GM23338 (cell line): ENCODE results near the gene EXOC6. TPM values are rescaled to one million over a fixed set of nuclear protein-coding genes. Genes with fewer than 3 reads are reported as not detected.
A peak's percentile ranks its signal among the peaks of the same experiment; 100 is the strongest.

Experiments
- ATAC-seq: fragments of 200-7000 bp; cut with Tn5 transposase; 3 replicates; pipeline ENCODE4 v1.9.1; 2020
- DNase-seq: peaks from one replicate; pipeline ENCODE4 v3.0.0-alpha.2; 2015; ENCODE audit warnings: low spot score
- H2AFZ ChIP-seq: fragments of 200-600 bp; sonication (generic); 2 replicates; pipeline ENCODE4 v1.8.0; 2016; ENCODE audit warnings: antibody characterized with exemption, mild to moderate bottlenecking, moderate library complexity
- H3F3A ChIP-seq: fragments of 200-600 bp; sonication (generic); replicated peaks from 2 replicates; pipeline ENCODE4 v1.8.0; 2017; ENCODE audit warnings: antibody characterized with exemption, mixed run types, low read depth
- H3K27ac ChIP-seq: fragments of 200-600 bp; sonication (generic); 2 replicates; pipeline ENCODE4 v1.6.1; 2016; ENCODE audit warnings: low read depth
- H3K27me3 ChIP-seq: fragments of 200-600 bp; sonication (generic); 2 replicates; pipeline ENCODE4 v1.8.0; 2016; ENCODE audit warnings: mild to moderate bottlenecking, mixed run types, moderate library complexity; ENCODE audit not compliant: insufficient read depth
- H3K36me3 ChIP-seq: fragments of 200-600 bp; sonication (generic); 2 replicates; pipeline ENCODE4 v1.8.0; 2016; ENCODE audit warnings: mild to moderate bottlenecking; ENCODE audit not compliant: insufficient read depth
- H3K4me1 ChIP-seq: fragments of 200-600 bp; sonication (generic); 2 replicates; pipeline ENCODE4 v1.8.0; 2016; ENCODE audit warnings: mild to moderate bottlenecking, moderate library complexity; ENCODE audit not compliant: insufficient read depth
- H3K4me2 ChIP-seq: fragments of 200-600 bp; sonication (generic); 2 replicates; pipeline ENCODE4 v1.7.1; 2017; ENCODE audit warnings: mixed run types
- H3K4me3 ChIP-seq: fragments of 200-600 bp; sonication (generic); 2 replicates; pipeline ENCODE4 v1.6.1; 2016; ENCODE audit warnings: mixed run types
- H3K79me2 ChIP-seq: fragments of 200-600 bp; sonication (generic); replicated peaks from 2 replicates; pipeline ENCODE4 v1.8.0; 2017; ENCODE audit warnings: mild to moderate bottlenecking; ENCODE audit not compliant: insufficient read depth
- H3K9me2 ChIP-seq: fragments of 200-600 bp; sonication (generic); 2 replicates; pipeline ENCODE4 v1.8.0; 2017; ENCODE audit not compliant: insufficient read depth
- H4K20me1 ChIP-seq: fragments of 200-600 bp; sonication (generic); replicated peaks from 2 replicates; pipeline ENCODE4 v1.8.0; 2017; ENCODE audit warnings: mild to moderate bottlenecking; ENCODE audit not compliant: insufficient read depth
- H3K27ac Mint-ChIP-seq: 2 replicates; pipeline ENCODE4 v1.8.0; 2020; ENCODE audit warnings: inconsistent platforms, mild to moderate bottlenecking, moderate library complexity, mixed read lengths
- H3K27me3 Mint-ChIP-seq: 3 replicates; pipeline ENCODE4 v1.8.0; 2022; ENCODE audit warnings: low read depth, mild to moderate bottlenecking, moderate library complexity, mixed read lengths, inconsistent platforms; ENCODE audit not compliant: insufficient read depth, poor library complexity
- H3K36me3 Mint-ChIP-seq: 3 replicates; pipeline ENCODE4 v1.8.0; 2021; ENCODE audit warnings: low read depth, mild to moderate bottlenecking, inconsistent platforms, moderate library complexity, mixed read lengths
- H3K4me1 Mint-ChIP-seq: 3 replicates; pipeline ENCODE4 v1.8.0; 2020; ENCODE audit warnings: mild to moderate bottlenecking, inconsistent platforms, mixed read lengths
- H3K4me3 Mint-ChIP-seq: 3 replicates; pipeline ENCODE4 v1.8.0; 2021; ENCODE audit warnings: moderate library complexity, mild to moderate bottlenecking, inconsistent platforms, mixed read lengths
- H3K9me3 Mint-ChIP-seq: 3 replicates; pipeline ENCODE4 v1.8.0; 2020; ENCODE audit warnings: moderate library complexity, mild to moderate bottlenecking, inconsistent platforms, mixed read lengths
- CREB1 ChIP-seq: fragments of 250-450 bp; sonication (Bioruptor Pico); IDR thresholded peaks from 2 replicates; pipeline ENCODE4 v1.5.0; 2020; ENCODE audit warnings: low read depth, mild to moderate bottlenecking, moderate library complexity
- EZH2 ChIP-seq: fragments of 200-600 bp; sonication (generic); IDR thresholded peaks from one replicate; pipeline ENCODE4 v1.8.0; 2017; ENCODE audit warnings: antibody characterized with exemption, mild to moderate bottlenecking, low read depth; ENCODE audit not compliant: unreplicated experiment
- EZH2phosphoT487 ChIP-seq: fragments of 200-600 bp; sonication (generic); IDR thresholded peaks from one replicate; pipeline ENCODE4 v1.8.1; 2018; ENCODE audit warnings: antibody characterized with exemption; ENCODE audit not compliant: unreplicated experiment
- JUNB ChIP-seq: IDR thresholded peaks from one replicate; pipeline ENCODE4 v1.6.1; 2016; ENCODE audit warnings: antibody characterized with exemption; ENCODE audit not compliant: unreplicated experiment
- NANOG ChIP-seq: IDR thresholded peaks from 2 replicates; pipeline ENCODE4 v1.6.1; 2016; ENCODE audit warnings: antibody characterized with exemption, borderline replicate concordance
- POLR2AphosphoS5 ChIP-seq: IDR thresholded peaks from 2 replicates; pipeline ENCODE4 v1.6.1; 2016; ENCODE audit warnings: antibody characterized with exemption, low read depth
- STAT1 ChIP-seq: IDR thresholded peaks from one replicate; pipeline ENCODE4 v1.6.1; 2016; ENCODE audit warnings: antibody characterized with exemption; ENCODE audit not compliant: unreplicated experiment
- ZNF114 ChIP-seq: fragments of 250-450 bp; sonication (Bioruptor Pico); IDR thresholded peaks from 2 replicates; pipeline ENCODE4 v1.5.0; 2020; ENCODE audit warnings: mild to moderate bottlenecking, moderate library complexity
- ZNF331 ChIP-seq: fragments of 250-450 bp; sonication (Bioruptor Pico); IDR thresholded peaks from 2 replicates; pipeline ENCODE4 v1.5.0; 2020; ENCODE audit warnings: low read depth, mild to moderate bottlenecking, moderate library complexity
- polyA plus RNA-seq: library from polyadenylated mRNA; unstranded; fragments of >200 nt; fragmentation: Nextera tagmentation; extraction: Ambion mirVana; gene quantifications from 2 replicates; pipeline ENCODE4 v1.2.1, GENCODE V29; 2016
- total RNA-seq: library from RNA; depleted of rRNA; stranded (reverse); fragments of >200 nt; shearing (Covaris generic); gene quantifications from 2 replicates; pipeline ENCODE4 v1.2.3, GENCODE V29; 2014
- TF ChIP-seq, protein P1 (sequence below), 2 experiments: fragments of 200-600 bp in 1 of 2; sonication (generic) in 1 of 2; conservative IDR thresholded peaks; 2 replicates each; pipeline versions ENCODE4 v1.5.1 to v1.6.1; 2016 to 2017; ENCODE audit warnings: antibody characterized with exemption in 2 of 2, low read depth in 2 of 2, mild to moderate bottlenecking in 2 of 2, moderate library complexity in 1 of 2
- TF ChIP-seq, protein P2 (sequence below): IDR thresholded peaks from 2 replicates; pipeline ENCODE4 v1.6.1; 2016; ENCODE audit warnings: antibody characterized with exemption
- TF ChIP-seq, protein P3 (sequence below): fragments of 250-450 bp; sonication (Bioruptor Pico); IDR thresholded peaks from 2 replicates; pipeline ENCODE4 v1.5.0; 2020; ENCODE audit warnings: mild to moderate bottlenecking, moderate library complexity
- TF ChIP-seq, protein P4 (sequence below): IDR thresholded peaks from one replicate; pipeline ENCODE4 v1.6.1; 2018; ENCODE audit warnings: antibody characterized with exemption; ENCODE audit not compliant: unreplicated experiment

EXOC6 gene
- total and polyA plus RNA-seq, 2 experiments from 2014 or later: 5.0 to 6.0 TPM

DNA sequence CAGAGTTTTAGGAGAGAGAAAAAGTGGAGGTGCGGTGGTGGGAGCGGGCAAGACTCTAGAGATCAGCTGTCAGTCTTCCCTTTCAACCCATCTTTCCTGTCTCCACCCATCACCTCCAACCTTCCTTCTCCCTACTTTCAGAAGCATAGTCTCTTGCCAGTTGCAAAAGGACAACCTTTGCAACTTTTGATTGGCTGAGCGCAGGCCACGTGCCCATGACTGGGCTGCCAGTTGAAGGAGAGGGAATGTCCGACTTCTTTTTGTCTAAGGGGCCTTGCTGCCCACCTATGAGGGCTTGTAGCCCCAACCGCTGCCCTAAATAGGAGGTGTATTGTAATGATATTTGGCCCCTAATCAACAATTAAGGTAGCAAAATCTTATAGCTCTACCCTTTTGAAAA is 238.0 kb downstream of the EXOC6 start:
- no peak for ATAC-seq
- no peak overlapping the region for H3K4me3 Mint-ChIP-seq

More for the DNA sequence above, 238.0 kb downstream of the EXOC6 start:
- Histone ChIP-seq H3F3A (no peaks in the 10 kb centered on the region; the same call in 1 of the 2 replicates), H3K9me2 (peaks cover 15% of the 10 kb centered on the region; the same call in 1 of the 2 replicates), H3K4me2 (peak overlapping the region; percentile 20; the same call in 1 of the 2 replicates), H3K27me3 (no peaks in the 10 kb centered on the region), H3K36me3 (no peaks in the 10 kb centered on the region), H3K4me3 (no peak overlapping the region), H3K27ac (no peak overlapping the region), H3K79me2 (no peaks in the 10 kb centered on the region), H4K20me1 (no peaks in the 10 kb centered on the region), H2AFZ (no peak overlapping the region), H3K4me1 (peaks cover 22% of the 10 kb centered on the region)
- Mint-ChIP-seq H3K36me3 (peaks cover 8% of the 10 kb centered on the region; the same call in 2 of the 3 replicates), H3K9me3 (peaks cover 2% of the 10 kb centered on the region; the same call in 2 of the 3 replicates), H3K27me3 (peaks cover 16% of the 10 kb centered on the region), H3K27ac (no peak overlapping the region), H3K4me1 (peaks cover 29% of the 10 kb centered on the region)
- no peak for TF ChIP-seq ZNF331
- no peak for TF ChIP-seq POLR2AphosphoS5
- TF ChIP-seq, protein P1, sequence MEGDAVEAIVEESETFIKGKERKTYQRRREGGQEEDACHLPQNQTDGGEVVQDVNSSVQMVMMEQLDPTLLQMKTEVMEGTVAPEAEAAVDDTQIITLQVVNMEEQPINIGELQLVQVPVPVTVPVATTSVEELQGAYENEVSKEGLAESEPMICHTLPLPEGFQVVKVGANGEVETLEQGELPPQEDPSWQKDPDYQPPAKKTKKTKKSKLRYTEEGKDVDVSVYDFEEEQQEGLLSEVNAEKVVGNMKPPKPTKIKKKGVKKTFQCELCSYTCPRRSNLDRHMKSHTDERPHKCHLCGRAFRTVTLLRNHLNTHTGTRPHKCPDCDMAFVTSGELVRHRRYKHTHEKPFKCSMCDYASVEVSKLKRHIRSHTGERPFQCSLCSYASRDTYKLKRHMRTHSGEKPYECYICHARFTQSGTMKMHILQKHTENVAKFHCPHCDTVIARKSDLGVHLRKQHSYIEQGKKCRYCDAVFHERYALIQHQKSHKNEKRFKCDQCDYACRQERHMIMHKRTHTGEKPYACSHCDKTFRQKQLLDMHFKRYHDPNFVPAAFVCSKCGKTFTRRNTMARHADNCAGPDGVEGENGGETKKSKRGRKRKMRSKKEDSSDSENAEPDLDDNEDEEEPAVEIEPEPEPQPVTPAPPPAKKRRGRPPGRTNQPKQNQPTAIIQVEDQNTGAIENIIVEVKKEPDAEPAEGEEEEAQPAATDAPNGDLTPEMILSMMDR (conservative IDR thresholded peaks at IDR 0.05; ENCODE audit: low read depth in 2 of 2): no peak
- TF ChIP-seq, protein P2, sequence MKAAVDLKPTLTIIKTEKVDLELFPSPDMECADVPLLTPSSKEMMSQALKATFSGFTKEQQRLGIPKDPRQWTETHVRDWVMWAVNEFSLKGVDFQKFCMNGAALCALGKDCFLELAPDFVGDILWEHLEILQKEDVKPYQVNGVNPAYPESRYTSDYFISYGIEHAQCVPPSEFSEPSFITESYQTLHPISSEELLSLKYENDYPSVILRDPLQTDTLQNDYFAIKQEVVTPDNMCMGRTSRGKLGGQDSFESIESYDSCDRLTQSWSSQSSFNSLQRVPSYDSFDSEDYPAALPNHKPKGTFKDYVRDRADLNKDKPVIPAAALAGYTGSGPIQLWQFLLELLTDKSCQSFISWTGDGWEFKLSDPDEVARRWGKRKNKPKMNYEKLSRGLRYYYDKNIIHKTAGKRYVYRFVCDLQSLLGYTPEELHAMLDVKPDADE: no peak
- no peak for TF ChIP-seq CREB1
- TF ChIP-seq EZH2: no peak
- no peak for TF ChIP-seq EZH2phosphoT487
- TF ChIP-seq ZNF114: no peak
- TF ChIP-seq STAT1: no peak
- no peak for TF ChIP-seq NANOG
- no peak for TF ChIP-seq JUNB
- TF ChIP-seq, protein P3, sequence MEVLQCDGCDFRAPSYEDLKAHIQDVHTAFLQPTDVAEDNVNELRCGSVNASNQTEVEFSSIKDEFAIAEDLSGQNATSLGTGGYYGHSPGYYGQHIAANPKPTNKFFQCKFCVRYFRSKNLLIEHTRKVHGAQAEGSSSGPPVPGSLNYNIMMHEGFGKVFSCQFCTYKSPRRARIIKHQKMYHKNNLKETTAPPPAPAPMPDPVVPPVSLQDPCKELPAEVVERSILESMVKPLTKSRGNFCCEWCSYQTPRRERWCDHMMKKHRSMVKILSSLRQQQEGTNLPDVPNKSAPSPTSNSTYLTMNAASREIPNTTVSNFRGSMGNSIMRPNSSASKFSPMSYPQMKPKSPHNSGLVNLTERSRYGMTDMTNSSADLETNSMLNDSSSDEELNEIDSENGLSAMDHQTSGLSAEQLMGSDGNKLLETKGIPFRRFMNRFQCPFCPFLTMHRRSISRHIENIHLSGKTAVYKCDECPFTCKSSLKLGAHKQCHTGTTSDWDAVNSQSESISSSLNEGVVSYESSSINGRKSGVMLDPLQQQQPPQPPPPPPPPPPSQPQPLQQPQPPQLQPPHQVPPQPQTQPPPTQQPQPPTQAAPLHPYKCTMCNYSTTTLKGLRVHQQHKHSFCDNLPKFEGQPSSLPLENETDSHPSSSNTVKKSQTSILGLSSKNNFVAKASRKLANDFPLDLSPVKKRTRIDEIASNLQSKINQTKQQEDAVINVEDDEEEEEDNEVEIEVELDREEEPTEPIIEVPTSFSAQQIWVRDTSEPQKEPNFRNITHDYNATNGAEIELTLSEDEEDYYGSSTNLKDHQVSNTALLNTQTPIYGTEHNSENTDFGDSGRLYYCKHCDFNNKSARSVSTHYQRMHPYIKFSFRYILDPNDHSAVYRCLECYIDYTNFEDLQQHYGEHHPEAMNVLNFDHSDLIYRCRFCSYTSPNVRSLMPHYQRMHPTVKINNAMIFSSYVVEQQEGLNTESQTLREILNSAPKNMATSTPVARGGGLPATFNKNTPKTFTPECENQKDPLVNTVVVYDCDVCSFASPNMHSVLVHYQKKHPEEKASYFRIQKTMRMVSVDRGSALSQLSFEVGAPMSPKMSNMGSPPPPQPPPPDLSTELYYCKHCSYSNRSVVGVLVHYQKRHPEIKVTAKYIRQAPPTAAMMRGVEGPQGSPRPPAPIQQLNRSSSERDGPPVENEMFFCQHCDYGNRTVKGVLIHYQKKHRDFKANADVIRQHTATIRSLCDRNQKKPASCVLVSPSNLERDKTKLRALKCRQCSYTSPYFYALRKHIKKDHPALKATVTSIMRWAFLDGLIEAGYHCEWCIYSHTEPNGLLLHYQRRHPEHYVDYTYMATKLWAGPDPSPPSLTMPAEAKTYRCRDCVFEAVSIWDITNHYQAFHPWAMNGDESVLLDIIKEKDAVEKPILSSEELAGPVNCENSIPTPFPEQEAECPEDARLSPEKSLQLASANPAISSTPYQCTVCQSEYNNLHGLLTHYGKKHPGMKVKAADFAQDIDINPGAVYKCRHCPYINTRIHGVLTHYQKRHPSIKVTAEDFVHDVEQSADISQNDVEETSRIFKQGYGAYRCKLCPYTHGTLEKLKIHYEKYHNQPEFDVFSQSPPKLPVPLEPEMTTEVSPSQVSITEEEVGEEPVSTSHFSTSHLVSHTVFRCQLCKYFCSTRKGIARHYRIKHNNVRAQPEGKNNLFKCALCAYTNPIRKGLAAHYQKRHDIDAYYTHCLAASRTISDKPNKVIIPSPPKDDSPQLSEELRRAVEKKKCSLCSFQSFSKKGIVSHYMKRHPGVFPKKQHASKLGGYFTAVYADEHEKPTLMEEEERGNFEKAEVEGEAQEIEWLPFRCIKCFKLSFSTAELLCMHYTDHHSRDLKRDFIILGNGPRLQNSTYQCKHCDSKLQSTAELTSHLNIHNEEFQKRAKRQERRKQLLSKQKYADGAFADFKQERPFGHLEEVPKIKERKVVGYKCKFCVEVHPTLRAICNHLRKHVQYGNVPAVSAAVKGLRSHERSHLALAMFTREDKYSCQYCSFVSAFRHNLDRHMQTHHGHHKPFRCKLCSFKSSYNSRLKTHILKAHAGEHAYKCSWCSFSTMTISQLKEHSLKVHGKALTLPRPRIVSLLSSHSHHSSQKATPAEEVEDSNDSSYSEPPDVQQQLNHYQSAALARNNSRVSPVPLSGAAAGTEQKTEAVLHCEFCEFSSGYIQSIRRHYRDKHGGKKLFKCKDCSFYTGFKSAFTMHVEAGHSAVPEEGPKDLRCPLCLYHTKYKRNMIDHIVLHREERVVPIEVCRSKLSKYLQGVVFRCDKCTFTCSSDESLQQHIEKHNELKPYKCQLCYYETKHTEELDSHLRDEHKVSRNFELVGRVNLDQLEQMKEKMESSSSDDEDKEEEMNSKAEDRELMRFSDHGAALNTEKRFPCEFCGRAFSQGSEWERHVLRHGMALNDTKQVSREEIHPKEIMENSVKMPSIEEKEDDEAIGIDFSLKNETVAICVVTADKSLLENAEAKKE (CRISPR knock-in tag): no peak
- TF ChIP-seq, protein P4, sequence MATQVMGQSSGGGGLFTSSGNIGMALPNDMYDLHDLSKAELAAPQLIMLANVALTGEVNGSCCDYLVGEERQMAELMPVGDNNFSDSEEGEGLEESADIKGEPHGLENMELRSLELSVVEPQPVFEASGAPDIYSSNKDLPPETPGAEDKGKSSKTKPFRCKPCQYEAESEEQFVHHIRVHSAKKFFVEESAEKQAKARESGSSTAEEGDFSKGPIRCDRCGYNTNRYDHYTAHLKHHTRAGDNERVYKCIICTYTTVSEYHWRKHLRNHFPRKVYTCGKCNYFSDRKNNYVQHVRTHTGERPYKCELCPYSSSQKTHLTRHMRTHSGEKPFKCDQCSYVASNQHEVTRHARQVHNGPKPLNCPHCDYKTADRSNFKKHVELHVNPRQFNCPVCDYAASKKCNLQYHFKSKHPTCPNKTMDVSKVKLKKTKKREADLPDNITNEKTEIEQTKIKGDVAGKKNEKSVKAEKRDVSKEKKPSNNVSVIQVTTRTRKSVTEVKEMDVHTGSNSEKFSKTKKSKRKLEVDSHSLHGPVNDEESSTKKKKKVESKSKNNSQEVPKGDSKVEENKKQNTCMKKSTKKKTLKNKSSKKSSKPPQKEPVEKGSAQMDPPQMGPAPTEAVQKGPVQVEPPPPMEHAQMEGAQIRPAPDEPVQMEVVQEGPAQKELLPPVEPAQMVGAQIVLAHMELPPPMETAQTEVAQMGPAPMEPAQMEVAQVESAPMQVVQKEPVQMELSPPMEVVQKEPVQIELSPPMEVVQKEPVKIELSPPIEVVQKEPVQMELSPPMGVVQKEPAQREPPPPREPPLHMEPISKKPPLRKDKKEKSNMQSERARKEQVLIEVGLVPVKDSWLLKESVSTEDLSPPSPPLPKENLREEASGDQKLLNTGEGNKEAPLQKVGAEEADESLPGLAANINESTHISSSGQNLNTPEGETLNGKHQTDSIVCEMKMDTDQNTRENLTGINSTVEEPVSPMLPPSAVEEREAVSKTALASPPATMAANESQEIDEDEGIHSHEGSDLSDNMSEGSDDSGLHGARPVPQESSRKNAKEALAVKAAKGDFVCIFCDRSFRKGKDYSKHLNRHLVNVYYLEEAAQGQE: no peak
- DNase-seq: no peak
